SU-DHL-6 (cell line): ENCODE results near the gene MYBPH.

Experiments used
- H2AFZ ChIP-seq: fragments of 200-600 bp; sonication (generic); 2 replicates; pipeline ENCODE4 v1.6.1; 2014; ENCODE audit warnings: low read depth, mild to moderate bottlenecking, moderate library complexity, mixed read lengths, antibody characterized with exemption, low read length; ENCODE audit not compliant: severe bottlenecking
- H3F3A ChIP-seq: fragments of 200-600 bp; shearing (Covaris generic); 2 replicates; pipeline ENCODE4 v1.6.0; 2016; ENCODE audit warnings: antibody characterized with exemption, mild to moderate bottlenecking; ENCODE audit not compliant: insufficient read depth
- H3K27ac ChIP-seq: fragments of 200-600 bp; sonication (generic); 2 replicates; pipeline ENCODE4 v1.5.1; 2016; ENCODE audit warnings: low read depth, mild to moderate bottlenecking, low read length, moderate library complexity, mixed read lengths
- H3K27me3 ChIP-seq: fragments of 200-600 bp; sonication (generic), shearing (Covaris generic); 2 replicates; pipeline ENCODE4 v1.6.0; 2014; ENCODE audit warnings: mild to moderate bottlenecking, low read length
- H3K36me3 ChIP-seq: fragments of 200-600 bp; sonication (generic); 2 replicates; pipeline ENCODE4 v1.6.1; 2014; ENCODE audit warnings: mild to moderate bottlenecking, low read length, mixed read lengths
- H3K4me2 ChIP-seq: fragments of 300-600, 200-600 bp; shearing (Covaris generic), sonication (generic); 2 replicates; pipeline ENCODE4 v1.6.0; 2014; ENCODE audit warnings: low read length, low read depth, mild to moderate bottlenecking; ENCODE audit not compliant: poor library complexity, severe bottlenecking
- H3K4me3 ChIP-seq: fragments of 200-600 bp; sonication (generic); 2 replicates; pipeline ENCODE4 v1.5.1; 2014; ENCODE audit warnings: antibody characterized with exemption, low read length, mild to moderate bottlenecking, mixed read lengths; ENCODE audit not compliant: insufficient read depth, poor library complexity, severe bottlenecking
- H3K79me2 ChIP-seq: fragments of 200-600 bp; sonication (generic); 2 replicates; pipeline ENCODE4 v1.6.1; 2014; ENCODE audit warnings: mild to moderate bottlenecking, low read length, moderate library complexity; ENCODE audit not compliant: insufficient read depth
- H3K9ac ChIP-seq: fragments of 200-600 bp; sonication (generic); 2 replicates; pipeline ENCODE4 v1.7.0; 2014; ENCODE audit warnings: mild to moderate bottlenecking, low read length
- H3K9me2 ChIP-seq: fragments of 200-600 bp; sonication (generic); replicated peaks from 2 replicates; pipeline ENCODE4 v1.6.1; 2014; ENCODE audit warnings: low read length; ENCODE audit not compliant: insufficient read depth
- H3K9me3 ChIP-seq: fragments of 200-600 bp; sonication (generic); 2 replicates; pipeline ENCODE4 v1.6.1; 2014; ENCODE audit warnings: low read length, mixed read lengths; ENCODE audit not compliant: insufficient read depth
- H4K20me1 ChIP-seq: fragments of 200-600 bp; sonication (generic); 2 replicates; pipeline ENCODE4 v1.6.1; 2014; ENCODE audit warnings: low read depth, mild to moderate bottlenecking, antibody characterized with exemption, low read length, moderate library complexity, mixed read lengths
- CTCF ChIP-seq: fragments of 200-600 bp; sonication (generic); IDR thresholded peaks from one replicate; pipeline ENCODE4 v1.5.1; 2017; ENCODE audit warnings: antibody characterized with exemption, mild to moderate bottlenecking, low read length, moderate library complexity; ENCODE audit not compliant: insufficient read depth, poor library complexity, severe bottlenecking
- EZH2phosphoT487 ChIP-seq: fragments of 200-600 bp; sonication (generic), shearing (Covaris generic); conservative IDR thresholded peaks from 2 replicates; pipeline ENCODE4 v1.6.1; 2018; ENCODE audit warnings: mild to moderate bottlenecking, antibody characterized with exemption, low read length, moderate library complexity, mixed read lengths

MYBPH gene

GRCh38 chr1:203174324-203174985 lies 1.2 kb downstream of the MYBPH start:
- H3K36me3 ChIP-seq, result no peaks in the 10 kb centered on the region
- TF ChIP-seq EZH2phosphoT487 (no peak), CTCF (no peak)
- H3K27ac ChIP-seq, result no peak overlapping the region
- H3K4me3 ChIP-seq, result no peak overlapping the region
- H3K9me2 ChIP-seq, result no peaks in the 10 kb centered on the region
- no peaks in the 10 kb centered on the region for H3K79me2 ChIP-seq
- no peaks in the 10 kb centered on the region for H3K9me3 ChIP-seq
- H4K20me1 ChIP-seq, result no peaks in the 10 kb centered on the region
- no peaks in the 10 kb centered on the region for H3K27me3 ChIP-seq
- no peak overlapping the region for H3K4me2 ChIP-seq
- no peak overlapping the region for H3K9ac ChIP-seq
- H3F3A ChIP-seq, result no peaks in the 10 kb centered on the region
- no peak overlapping the region for H2AFZ ChIP-seq

GRCh38 chr1:203173566-203173965 lies 2.1 kb downstream of the MYBPH start:
- Histone ChIP-seq H3K4me3 (no peak overlapping the region), H3K36me3 (no peaks in the 10 kb centered on the region), H3K4me2 (no peak overlapping the region), H3K79me2 (no peaks in the 10 kb centered on the region), H3K9ac (no peak overlapping the region), H3K27ac (no peak overlapping the region), H3K27me3 (no peaks in the 10 kb centered on the region), H3K9me2 (no peaks in the 10 kb centered on the region), H2AFZ (no peak overlapping the region), H3F3A (no peaks in the 10 kb centered on the region), H4K20me1 (no peaks in the 10 kb centered on the region), H3K9me3 (no peaks in the 10 kb centered on the region)
- no peak for TF ChIP-seq EZH2phosphoT487
- TF ChIP-seq CTCF, result no peak

- Histone ChIP-seq H3F3A (no peaks in the 10 kb centered on the region), H3K27ac (no peak overlapping the region), H3K36me3 (no peaks in the 10 kb centered on the region), H4K20me1 (no peaks in the 10 kb centered on the region), H3K4me3 (no peak overlapping the region), H3K9me3 (no peaks in the 10 kb centered on the region), H3K9me2 (no peaks in the 10 kb centered on the region), H2AFZ (no peak overlapping the region), H3K4me2 (no peak overlapping the region), H3K79me2 (no peaks in the 10 kb centered on the region), H3K27me3 (no peaks in the 10 kb centered on the region), H3K9ac (no peak overlapping the region)
- TF ChIP-seq CTCF (no peak), EZH2phosphoT487 (no peak)
Observed at GRCh38 chr1:203173011-203173555, 2.5 kb downstream of the MYBPH start.
